Measurements from ENCODE around the gene SUSD1. TPM values are rescaled to one million over a fixed set of nuclear protein-coding genes. Genes with fewer than 3 reads are reported as not detected.
"Not testable (repeated sequence)": the region's sequence is repeated elsewhere in the genome, so short reads cannot be mapped to it uniquely, and the experiment has no call there.

SUSD1 gene
- total RNA-seq, 1 experiment from 2014 or later, result 15.4 TPM

DNA sequence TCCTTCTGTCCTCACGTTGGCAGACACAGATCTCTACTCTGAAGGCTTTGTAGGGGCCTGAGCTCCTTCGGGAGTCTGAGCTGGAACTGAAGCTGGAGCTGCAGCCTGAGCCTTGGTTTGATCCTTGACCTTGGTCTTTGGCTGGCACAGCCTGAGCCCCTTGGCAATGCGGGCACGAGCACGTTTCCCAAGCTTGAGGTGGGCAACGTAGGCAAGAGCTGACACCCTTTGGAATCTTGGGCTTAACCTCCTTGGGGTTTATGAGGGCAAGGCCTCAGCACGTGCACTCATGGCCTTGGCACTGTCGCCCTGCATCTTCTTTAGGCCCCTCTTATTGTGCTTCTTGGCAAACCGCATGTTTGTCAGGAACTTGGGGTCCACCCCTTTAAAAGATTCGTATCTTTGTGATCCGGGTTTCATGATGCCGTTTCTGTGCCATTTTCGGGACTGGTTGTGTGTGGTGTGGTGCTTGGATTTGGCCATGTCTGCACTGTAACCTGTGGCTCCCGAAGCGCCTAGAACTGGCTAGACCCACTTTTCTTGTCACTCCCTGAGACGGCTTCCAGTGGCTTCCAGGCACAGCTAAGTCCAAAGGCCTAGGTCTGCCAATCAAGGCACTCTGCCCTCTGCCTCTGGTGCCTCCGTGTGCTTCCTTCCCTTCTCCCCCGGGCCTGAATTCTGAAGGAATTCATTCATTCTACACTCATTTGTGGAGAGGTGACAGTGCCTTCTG, 1.4 kb downstream of the SUSD1 start:
- no peak for DNase-seq (ENCODE audit: low spot score)

DNA sequence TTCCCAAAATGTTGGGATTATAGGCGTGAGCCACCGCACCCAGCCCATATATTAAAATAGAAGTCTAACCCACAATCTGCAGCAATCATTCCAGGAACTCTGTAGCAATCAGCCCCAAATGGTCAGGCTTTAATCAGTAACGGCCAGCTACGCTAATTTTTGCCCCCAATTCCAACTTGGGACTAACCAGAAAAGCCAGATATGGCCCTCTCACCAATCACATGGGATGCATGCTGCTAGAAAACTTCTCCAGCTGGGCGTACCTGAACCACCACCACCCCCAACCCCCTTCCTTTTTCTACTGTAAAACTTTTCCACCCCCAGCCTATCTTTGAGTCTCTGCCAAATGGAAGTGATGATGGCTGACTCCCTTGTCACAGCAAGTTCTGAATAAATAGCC, 4.1 kb downstream of the SUSD1 start:
- DNase-seq (ENCODE audit: low spot score), result no peak

DNA sequence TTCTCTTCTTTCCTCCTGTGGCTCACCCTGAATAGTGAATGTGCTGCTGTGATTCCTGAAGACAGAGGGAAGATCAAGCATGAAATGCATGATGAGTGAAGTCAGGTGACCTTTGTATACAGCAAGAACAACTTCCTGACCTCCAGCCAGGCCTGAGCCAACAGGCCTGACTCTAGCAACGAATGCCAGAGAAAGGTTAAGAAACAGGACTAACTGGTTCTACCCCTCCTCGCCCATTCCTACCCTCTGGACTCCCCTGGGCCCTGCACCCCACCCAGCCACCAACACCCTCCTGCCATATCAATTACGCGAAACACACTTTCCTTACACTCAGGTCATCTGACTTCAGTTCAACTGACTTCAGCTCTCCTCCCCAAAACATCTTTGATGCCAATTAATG, 4.9 kb downstream of the SUSD1 start:
- no peak for DNase-seq (ENCODE audit: low spot score)

DNA sequence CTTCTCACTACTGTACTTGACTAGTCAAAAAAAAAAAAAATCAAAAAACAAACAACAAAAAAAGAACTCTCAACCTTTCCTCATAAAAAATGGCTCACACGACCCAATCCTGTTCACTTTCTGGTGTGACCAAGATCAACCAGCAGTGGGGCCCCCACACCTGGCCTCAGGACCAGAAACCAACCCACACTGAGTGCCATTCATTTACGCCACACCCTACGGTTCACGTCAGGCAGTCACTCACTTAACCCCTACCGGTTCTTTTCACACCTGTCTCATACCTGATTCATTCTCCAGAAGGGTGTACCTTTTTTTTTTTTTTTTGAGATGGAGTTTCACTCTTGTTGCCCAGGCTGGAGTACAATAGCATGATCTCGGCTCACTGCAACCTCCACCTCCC, 5.7 kb downstream of the SUSD1 start:
- DNase-seq (ENCODE audit: low spot score), result no peak

DNA sequence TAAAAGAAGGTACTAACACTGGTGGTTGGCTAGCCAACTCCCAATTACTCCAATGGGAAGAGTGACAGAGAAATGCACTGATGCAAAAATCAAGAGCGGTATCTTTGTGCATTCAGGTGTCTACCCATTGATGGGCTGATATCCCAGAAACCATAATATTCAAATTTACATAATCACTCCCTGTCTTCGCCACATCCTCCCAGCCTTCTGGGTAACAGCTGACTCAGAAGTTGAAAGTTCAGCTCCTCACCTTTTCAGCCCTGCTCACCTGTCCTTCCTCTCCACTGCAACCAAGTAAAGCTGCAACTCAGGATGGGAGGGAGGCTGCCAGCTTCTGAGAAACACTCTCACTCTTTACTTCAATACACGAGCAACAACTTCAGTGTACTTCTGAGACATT, 6.9 kb downstream of the SUSD1 start:
- DNase-seq (ENCODE audit: low spot score), result no peak

DNA sequence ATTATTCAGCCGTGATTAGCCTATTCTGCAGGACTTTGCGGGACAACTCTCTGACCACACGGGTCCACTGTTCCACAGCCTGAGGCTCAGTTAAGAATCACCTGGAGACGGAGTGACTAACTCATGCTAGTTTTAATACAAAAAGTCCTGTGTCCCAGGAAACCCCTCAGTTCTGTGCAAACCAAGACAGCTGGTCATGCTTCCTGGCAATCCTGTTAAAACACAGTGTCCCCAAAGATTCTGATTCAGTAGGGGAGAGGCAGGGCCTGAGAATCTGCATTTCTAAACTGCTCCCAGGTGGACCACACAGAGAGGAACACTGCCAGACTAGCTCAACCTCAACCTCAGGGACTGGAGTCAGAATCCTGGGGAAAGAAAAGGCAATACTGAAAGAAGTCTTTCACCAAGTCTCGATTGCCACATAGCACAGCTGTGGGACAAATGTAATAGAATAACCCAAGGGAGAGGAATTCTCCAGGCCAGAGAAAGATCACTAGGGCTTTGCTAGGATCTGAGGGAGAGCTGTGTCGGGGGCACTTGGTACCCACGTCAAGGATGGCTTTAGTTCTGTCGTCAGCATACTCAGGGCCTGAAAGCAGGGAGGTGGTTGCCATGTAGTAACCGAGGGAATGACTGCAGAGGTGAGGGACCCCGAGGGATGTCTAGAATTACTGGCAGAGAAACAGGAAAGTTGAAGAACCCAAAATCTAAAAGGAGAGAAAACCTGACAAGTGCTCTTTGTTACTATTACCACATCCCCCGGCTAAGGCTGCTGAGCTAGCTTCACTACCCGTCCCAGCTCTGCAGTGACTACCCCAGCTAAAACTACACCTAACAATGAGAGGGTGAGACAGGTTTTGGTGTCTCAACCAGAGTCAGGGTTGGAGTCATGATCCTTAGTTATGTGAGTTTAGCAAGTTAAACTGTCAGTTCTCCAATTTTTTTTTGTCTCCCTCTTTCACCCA, 8.6 kb downstream of the SUSD1 start:
- DNase-seq (ENCODE audit: low spot score), result peak; percentile 46

DNA sequence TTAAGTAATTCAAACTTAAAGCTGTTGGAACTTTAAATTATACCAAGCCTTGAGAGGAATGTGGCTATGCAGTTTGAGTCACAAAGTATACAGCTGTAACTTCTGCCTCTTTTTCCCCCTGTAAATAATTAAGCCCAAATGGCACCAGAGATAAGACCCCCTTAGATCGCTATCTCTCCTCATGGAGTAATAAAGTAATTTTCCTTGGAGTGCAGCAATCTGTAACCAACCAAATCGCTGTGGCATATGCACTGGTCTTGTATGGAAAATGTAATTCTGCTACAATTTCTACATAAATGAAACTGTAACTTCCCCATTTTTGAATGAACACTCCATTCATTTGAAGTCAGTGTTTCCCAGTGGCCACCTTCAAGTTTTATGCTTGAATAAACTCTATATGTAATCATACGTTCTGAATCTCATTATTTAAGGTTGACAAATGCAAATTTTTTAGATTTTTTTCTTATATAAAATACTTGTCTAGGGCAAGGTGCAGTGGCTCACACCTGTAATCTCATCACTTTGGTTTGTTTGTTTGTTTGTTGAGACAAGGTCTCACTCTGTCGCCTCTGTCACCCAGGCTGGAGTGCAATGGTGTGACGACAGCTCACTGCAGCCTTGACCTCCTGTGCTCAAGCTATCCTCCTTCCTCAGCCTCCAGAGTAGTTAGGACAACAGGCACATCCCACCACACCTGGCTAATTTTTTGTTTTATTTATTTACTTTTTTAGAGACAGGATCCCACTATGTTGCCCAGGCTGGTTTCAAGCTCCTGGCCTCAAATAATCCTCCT, 12.3 kb downstream of the SUSD1 start:
- no peak for DNase-seq (ENCODE audit: low spot score)

DNA sequence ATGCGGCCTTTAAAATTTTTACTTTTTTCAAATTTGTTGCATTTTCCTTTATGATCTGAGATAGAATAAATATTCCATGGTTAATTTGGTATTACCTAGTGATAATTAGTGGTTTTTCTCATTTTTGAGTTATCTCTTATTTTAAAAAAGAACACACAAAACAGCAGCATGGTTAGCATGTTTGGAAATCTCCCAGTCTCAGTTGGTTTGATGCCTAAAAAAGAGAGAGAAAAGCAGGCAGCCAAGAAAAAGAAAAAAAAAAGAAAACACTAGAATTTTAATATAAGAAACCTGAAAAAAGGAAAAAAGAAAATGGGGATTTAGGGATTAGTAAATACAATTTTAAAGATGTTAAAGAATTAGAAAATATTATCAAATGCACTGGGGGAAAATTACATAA, 15.3 kb downstream of the SUSD1 start:
- DNase-seq (ENCODE audit: low spot score), result no peak

DNA sequence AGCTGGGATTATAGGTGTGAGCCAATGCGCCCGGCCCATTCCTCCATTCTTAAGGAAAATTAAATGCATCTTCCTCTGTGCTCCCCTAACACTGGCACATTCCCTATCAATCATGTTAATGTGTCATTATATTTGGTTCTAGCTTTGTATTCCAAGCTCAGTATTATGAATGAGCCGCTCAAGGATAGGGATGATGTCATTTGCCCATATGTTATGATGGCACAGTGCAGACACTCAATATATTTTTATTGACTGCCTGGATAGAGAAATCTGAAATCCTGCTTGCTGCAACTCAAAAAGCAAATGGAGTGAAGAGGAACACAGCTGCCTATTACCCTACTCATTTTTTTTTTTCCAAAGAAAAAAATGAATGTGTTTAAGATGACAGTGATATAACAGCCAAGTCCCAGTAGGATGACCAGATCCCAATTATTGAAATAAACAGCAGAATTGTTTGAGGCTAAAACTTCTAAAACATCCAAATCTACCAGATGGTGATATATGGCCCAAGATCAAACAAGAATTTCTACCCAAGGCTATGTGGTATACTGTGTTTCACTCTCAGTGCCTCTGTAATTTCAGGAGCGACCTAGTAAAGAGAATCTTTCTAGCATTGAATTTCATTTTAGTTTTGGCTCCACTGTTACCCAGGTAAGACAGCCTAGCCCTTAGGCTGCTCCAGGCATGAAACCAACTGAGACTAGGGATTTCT, 16.3 kb downstream of the SUSD1 start:
- no peak for DNase-seq (ENCODE audit: low spot score)

DNA sequence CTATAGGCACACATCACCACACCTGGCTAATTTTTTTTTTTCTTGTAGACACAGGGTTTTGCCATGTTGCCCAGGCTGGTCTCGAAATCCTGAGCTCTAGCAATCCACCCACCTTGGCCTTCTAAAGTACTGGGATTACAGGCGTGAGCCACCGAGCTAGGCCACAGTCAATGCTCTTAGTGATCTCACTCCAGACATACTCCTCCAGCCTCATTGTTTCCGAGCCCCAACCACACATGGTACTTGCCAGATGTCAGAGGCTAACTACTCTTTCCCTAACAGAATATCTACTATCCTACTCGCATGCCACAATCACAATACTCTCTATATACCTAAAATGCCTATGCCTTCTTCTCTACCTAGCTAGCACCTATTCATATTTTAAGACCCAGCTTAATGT, 17.1 kb downstream of the SUSD1 start:
- DNase-seq (ENCODE audit: low spot score), result no peak

DNA sequence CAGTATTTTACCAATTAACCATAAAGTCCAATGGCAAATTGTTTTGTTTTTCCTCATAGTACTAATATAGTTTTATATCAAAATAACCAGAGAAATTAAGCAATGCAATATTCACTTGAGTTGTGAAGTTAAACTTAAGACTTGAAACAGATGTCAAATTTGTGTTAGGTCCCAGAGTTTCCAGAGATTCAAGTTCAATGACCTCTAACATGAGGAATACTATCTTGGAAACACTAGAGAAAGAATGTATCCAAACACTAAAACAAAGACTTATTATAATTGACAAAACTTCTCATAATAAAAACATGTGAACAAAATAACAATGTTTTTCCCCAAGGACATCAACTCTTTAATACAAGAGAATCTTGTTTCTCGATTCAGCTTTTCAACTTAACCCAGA, 18.0 kb downstream of the SUSD1 start:
- no peak for DNase-seq (ENCODE audit: low spot score)

DNA sequence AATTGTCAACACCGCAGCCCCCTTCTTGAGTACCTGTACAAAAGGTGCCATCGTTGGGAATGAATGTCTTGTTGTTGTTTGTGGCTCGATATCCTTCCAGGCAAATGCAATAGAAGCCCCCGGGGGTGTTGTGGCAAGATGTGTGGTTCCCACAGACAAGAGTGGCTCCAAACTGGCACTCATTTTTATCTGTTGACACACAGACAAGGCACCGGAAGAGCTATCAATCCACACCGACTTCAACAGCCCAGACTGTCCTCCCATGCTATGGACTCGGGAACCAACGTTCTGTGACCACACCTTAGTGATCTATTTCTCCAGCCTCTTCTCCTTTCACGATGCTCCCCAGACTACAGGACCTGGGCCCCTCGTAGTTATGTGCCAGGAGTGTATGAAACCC, 25.9 kb downstream of the SUSD1 start:
- DNase-seq (ENCODE audit: low spot score), result no peak

DNA sequence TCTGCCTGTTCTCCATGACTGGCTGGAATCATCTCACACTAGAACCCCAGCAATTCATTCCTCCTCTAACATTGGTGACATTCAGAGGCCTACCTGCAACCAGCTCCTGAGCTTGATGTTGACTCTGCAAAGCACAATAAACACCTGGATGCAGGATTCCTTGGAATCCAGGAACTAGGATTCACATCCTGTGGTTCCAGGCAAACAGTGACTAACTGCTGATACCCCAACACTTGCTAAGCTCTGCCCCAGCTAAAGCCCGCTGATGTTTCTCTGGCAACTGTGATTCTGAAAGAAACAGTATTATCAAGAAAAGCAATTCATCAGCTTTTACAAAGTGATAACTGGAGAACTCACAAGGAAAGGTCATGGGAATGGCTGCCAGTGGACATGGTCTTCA, 29.2 kb downstream of the SUSD1 start:
- peak; percentile 15 for DNase-seq (ENCODE audit: low spot score)

DNA sequence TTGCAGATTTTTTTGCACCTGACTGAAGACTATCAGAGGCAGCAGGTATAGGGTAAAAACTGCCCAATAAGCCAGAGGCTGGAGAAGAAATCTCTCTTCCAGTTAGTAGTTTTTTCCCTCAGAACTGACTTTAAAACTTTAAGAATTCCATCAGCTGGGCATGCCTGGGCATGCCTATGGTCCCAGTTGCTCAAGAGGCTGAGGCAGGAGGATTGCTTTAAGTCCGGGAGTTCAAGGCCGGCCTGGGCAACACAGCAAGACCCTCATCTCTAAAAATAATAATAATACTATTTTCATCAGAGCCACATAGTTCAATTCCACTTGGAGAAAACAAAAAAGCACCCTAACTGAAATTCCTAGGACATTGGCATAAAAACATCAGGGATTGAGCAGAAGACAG, 30.3 kb downstream of the SUSD1 start:
- DNase-seq (ENCODE audit: low spot score), result no peak

DNA sequence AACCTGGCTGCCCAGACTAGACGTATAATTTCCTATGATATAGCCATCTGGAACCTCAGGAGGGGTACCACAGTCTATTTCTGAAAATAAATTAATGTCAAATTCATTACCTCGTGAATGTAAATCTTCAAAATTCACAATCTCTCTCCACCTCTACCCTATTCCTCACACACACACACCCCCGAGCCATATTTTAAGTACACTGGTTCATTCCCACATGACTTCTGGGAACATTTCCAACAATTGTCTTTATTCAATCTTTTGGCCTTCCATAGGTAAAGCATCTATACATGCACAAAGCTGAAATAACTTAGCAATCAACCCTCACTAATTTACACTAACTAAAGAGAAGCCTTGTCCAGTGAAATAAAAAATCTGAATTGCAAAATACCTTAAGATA, 32.7 kb downstream of the SUSD1 start:
- DNase-seq (ENCODE audit: low spot score), result no peak

DNA sequence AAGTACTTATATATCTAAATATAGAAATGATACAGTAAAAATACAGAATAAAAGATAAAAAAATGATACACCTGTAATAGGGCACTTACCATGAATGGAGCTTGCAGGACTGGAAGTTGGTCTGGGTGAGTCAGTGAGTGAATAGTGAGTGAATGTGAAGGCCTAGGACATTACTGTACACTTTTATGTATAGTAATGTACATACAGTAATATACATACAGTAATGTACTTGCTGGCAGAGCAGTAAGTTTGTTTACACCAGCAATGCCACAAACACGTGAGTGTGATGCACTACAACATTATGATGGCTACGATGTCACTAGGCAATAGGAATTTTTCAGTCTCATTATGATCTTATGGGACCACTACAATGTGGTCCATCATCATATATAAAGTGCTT, 34.2 kb downstream of the SUSD1 start:
- no peak for DNase-seq (ENCODE audit: low spot score)

DNA sequence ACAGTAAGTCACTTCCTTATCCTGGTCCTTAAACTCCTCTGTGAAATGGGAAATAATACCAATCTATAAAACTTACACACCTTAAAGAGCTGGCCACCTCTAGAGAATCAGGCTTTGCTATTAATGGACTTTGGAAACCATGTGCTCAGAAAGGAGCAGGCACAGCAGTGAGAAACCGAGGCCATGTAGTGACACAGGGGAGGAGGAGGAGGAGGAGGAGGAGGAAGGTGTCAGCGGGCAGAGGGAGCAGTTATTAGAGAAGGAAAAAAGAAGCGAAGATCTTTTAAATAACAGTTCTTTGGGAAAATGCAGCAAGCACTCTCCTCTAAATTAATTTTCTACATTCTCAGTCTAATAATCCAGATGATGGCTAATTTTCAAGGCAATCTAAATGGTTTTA, 38.0 kb downstream of the SUSD1 start:
- DNase-seq (ENCODE audit: low spot score), result no peak

DNA sequence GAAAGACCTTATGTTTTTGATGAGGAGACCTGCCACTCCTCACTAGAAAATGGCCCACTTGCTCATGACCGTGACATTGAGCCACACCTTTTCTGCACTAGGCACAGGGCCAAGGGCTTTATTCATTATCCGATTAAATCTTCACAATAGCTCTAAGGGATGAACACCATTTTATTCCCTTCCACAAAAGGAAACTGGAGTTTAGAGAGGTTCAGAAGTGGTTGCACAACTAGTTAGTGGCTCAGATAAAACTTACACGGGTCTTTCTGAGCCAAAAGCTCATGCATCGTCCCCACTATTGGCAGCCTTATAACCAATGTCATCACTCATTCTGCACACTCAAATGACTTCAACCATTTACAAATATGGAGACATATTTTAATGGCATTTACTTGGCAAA, 39.4 kb downstream of the SUSD1 start:
- DNase-seq (ENCODE audit: low spot score), result no peak

DNA sequence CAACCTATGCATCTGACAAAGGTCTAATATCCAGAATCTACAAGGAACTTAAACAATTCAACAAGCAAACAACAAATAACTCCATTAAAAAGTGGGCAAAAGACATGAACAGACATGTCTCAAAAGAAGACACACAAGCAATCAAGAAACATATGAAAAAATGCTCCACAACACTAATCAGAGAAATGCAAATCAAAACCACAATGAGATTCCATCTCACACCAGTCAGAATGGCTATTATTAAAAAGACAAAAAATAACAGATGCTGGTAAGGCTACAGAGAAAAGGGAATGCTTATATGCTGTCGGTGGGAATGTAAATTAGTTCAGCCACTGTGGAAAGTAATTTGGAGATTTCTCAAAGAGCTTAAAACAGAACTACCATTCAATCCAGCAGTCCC, 41.3 kb downstream of the SUSD1 start:
- DNase-seq (ENCODE audit: low spot score), result not testable (repeated sequence)

DNA sequence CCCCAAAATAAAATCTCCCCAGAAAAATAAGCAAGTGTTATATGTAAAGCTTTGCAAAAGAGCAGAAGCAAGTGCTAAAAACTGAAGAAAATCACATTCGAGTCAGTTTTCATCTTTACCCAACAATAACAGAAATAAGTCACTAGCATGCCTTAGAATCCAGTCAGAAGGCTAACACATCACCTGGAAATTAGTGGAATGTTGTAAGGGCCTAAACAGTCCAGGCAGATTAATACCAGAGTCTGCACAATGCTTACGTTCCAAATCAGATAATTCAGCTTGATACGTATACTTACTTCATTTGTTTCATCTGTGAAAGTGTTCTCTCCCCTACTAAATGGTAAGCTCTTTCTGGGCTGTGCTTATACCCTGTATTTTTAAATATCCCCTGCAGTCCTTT, 42.7 kb downstream of the SUSD1 start:
- DNase-seq (ENCODE audit: low spot score), result no peak

DNA sequence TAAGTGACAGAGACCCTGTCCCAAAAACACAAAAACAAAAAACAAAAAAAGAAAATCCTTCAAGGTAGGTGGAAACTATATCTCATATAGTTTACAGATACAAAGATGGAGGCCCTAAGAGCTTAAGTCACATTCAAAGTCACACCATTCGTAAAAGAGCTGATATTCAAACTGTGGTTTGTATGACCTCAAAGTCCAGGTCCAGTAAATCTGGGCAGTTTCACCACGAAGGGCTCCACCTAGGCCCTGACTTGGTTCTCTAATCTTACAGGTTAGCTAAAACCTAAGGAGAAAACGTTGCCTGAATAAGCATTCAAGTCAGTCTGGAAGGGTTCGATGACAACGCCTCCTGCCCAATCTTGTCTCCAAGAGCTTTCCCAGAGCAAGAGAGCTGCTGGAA, 44.1 kb downstream of the SUSD1 start:
- no peak for DNase-seq (ENCODE audit: low spot score)

DNA sequence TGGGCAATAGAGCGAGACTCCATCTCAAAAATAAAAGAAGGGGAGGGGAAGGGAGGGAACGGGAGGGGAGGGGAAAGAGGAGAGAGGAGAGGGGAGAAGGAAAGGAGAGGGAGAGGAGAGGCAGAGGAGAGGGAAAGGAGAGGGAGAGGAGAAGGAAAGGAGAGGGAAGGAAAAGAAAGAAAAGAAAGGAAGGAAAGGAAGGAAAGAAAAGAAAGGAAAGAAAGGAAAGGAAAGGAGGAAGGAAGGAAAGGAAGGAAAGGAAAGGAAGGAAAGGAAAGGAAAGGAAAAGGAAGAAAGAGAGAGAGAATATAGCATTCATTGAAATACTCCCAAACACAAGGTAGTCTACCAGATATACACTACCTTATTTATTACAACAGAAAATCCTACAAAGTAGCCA, 44.8 kb downstream of the SUSD1 start:
- DNase-seq (ENCODE audit: low spot score), result no peak

Measured in A172 (cell line).